DMS 273 (cell line): ENCODE measurements around the gene TIE1.

Source experiments
- DNase-seq: peaks from one replicate; lab custom pipeline; 2025; ENCODE audit not compliant: unreplicated experiment; lab: John Stamatoyannopoulos, UW

TIE1 gene

DNA sequence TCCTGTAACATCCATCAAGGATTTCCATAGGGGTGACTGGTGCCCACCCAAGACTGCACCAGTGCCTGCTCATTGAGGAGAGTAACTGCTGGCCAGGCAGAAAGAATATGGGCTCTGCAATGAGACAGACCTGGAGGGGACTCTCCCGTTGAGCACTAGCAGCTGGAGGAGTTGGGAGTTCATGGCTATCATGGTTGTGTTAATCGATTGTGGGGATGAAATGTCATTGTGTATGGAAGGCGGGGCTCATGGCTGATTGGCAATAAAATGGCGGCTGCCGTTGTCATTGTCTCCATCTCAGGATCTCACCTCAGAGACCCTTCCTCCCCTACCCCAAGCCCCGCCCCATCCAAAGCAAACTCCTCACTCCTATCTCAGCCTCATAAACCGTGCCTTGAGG, 27.1 kb upstream of the TIE1 start:
- no peak for DNase-seq

GRCh38 chr1:43274125-43274803, 26.5 kb upstream of the TIE1 start:
- DNase-seq = no peak

GRCh38 chr1:43274804-43275180, 26.0 kb upstream of the TIE1 start:
- DNase-seq = no peak

DNA sequence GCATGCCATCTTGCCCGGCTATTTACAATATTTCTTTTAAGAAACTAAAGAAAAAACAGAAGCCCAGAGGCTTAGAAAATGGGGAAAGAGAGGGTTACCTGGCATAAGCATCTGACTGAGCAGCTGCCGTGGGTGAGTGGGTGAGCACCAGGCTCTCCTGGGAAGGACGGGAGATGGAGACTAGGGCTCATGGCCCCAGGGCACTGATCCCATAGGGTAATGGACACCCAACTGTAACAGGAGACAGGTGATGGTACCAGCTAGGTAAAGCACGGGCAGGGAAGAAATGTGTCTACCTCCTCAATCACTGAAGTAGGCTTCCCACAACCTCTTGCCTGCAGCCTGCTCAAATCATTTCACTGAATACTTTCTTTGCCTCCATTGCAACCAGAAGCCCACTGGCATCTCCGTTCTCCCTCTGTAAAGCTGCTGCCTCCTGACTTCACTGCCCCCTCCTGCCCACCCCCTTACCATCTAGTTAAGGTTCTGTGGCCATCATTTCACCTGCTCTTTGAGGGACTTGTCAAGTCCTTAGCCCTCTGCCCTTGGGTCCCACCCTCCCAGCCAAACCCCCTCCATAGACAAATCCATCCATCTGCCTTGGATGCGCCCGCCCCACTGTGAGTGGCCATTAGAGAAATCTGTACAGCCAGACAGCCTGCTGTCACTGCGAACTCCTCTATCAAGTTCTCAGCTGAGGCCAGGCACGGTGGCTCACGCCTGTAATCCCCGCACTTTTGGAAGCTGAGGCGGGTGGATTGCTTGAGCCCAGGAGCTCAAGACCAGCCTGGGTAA, 24.8 kb upstream of the TIE1 start:
- no peak for DNase-seq

GRCh38 chr1:43276673-43277072, 24.1 kb upstream of the TIE1 start:
- no peak for DNase-seq

- DNase-seq = no peak
These were observed 23.5 kb upstream of the TIE1 start for GRCh38 chr1:43277116-43277876.

DNA sequence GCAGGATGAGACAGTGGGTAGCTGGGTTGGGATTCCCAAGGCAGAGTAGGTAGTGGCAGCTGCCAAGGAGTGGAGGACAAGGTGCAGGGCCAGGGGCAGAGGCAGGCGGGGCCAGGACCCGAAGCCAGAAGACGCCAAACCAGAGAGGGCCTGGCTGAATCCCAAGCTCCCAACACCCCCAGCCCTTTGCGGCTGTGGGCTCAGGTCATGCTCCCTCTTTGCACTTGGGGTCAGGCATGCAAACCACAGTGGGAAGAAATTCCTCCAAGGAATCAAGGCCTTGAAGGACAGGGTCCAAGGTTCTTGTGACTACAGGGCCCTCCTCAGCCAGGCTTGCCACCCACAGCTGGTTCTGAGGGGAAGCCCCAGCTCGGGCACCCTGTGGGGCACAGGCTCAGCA, 21.6 kb upstream of the TIE1 start:
- DNase-seq = no peak

DNA sequence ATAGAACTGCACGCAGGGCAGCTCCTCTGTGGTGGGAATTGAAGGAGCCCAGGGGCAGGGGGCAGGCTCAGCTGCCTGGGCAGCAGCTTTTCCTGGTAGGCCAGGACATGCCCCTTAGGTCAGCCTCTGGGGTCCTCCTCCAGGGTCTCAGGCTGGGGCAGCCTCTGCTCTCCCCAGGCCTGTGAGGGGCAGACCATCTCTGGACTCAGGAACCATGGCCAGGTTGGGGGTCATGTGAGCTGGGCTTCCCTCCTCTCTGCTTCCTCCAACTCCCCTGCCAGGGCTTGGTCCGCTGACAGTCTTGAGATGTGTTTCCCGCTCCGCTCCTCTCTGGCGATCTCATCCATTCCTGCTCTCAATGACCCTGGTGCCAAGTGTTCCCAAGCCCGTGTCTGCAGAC, 21.1 kb upstream of the TIE1 start:
- DNase-seq = no peak

DNA sequence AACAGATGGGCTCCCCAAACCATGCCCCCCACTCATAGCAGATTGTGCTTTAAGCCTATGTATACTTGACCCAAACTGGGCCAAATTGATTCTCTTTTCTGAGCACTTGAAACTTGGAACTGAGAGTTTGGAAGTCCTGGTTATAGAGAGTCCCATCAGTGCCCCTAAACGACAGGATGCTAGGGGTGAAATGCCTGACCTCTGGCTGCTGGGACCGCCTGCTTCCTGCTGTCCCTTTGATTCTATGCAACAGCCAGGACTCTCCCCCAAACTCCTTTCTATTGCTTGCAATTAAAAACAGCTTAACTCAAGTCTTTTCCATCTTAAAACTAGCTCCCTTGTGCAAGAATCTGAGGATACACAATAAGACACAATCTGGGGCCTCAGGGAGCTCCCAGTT, 20.1 kb upstream of the TIE1 start:
- no peak for DNase-seq

DNA sequence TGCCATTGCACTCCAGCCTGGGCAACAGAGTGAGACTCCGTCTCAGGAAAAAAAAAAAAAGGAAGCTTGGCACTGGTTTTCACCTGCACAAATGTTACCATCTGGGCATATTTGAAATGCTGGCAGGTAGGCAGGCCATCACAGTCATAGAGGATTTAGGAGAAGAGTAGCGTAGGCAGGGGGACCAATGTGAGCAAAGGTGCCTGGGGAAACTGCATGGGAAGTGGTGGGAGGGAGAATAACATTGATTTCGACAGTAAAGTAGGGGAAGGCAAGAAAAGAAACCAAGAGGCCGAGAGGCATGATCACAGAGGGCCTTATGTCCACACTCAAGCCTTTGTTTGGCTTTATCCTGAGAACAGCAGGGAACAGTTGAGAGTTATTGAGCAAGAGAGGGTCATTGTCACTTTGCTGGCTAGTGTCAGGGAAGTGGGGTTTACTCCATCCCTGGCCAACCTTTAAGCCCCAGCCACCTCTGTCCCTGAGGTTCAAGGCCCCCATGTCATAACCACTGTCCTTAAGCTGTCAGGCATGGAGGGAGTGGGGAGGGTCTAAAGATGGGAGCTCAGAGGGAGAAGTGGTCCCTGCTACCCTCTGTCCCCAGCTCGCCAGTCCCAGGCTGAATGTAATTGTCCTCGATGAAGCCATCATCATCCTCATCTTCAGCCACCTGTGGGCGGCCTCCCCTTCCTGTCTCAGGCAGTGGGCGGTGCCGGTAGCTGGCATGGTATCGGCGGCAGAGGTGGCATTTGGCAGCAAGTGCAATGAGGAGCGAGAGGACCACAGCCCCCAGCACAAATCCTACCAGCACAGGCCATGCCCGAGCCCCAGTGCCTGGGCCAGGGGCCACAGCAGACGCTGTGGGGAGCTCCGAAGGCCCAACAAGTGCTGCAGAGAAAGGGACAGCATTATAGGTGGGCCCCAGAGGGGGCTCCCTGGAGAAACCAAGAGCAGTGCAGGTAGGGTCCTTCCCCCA, 18.3 kb upstream of the TIE1 start:
- no peak for DNase-seq

DNA sequence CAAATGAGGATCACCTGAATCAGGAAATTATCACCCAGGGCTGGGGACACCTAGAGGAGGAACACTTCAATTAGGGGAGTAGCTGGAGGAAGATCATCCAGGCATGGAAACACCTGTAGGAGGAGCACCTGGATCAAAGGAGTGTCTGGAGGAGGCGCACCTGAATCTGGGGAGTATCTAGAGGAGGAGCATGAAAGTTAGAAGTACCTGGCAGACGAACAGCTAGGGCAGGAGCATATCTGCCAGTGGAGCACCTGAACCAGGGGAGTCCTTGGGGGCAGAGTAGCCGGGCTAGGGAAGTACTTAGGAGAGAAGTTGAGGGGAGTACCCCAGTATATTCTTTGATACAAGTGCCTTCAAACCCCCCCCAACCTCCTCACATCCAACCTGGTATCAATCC, 16.7 kb upstream of the TIE1 start:
- no peak for DNase-seq

DNA sequence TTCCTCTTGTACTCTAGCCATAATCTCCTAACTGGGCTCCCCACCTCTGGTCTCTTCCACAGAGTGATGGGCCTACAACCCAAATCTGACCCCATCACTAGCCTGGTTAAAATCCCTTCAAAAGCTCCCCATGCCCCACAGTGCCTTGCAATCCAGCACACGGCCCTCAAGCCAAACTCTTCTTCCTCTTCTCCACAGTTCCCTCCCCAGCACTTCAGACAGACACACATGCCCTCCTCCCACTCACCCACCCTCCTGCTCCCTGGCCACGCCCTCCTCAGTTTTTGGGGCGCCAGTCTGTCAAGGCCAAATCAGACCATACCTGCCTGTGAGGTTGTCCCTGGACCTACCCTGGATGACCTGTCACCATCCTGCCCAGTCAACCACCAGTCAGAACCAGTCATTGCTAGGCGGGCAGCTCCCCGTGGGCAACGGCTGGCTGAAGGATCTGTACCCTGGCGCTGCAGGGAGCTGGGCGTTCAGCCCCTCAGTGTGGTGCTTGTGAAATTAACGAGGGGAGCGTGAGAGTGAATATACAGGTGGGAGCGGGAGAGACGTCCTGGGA, 16.2 kb upstream of the TIE1 start:
- DNase-seq = no peak

DNA sequence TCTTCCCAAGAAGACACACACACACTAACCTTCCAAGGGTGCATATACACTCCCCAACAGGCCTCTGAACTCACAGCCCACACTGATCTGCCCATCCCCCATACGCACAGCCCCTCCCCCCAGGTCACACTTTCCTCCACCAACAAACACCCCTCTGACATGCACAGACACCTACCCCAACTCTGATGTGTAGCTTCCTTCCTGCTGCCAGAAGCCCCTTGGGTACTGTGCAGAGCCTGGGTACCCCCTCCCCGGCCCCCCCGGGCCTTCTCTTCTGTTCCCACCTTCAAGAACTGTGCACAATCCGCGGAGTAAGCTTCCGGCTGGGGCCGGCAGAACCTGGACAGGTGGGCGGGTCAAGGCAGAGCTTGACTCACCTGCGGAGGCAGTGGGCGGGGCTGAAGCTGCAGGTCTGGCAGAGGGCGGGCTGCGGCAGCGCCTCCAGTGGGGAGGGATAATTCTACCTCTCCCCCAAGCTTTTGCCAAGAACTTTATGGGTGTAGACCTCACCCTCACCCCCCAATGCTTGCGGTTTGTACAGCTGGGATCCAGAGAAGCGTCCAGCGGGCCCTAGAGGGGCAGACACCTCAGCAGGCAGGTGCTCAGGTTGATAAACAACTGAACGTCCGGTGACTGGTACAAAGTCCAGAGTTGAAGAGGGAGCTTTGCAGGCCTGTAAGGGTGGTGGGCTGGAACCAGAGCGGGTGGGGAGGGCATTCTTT, 15.4 kb upstream of the TIE1 start, which contains the start of gene C1orf210:
Gene C1orf210 (minus strand): TSS at position 313 of the 722 bp plus-strand sequence. CDS start 2,311 bp downstream, outside the sequence.
- DNase-seq = no peak

- DNase-seq = no peak
These were observed 14.7 kb upstream of the TIE1 start for GRCh38 chr1:43286115-43286514.

GRCh38 chr1:43286533-43286932, 14.2 kb upstream of the TIE1 start:
- DNase-seq = no peak

- peak; percentile 70 for DNase-seq
These were observed 12.6 kb upstream of the TIE1 start for GRCh38 chr1:43288058-43288784.

GRCh38 chr1:43288785-43289706, 11.7 kb upstream of the TIE1 start:
- no peak for DNase-seq

- DNase-seq = peak; percentile 17
These were observed 8.6 kb upstream of the TIE1 start for GRCh38 chr1:43292216-43292615.
